AG04450 (cell line): ENCODE data around the gene GNG3. TPM values are rescaled to one million over a fixed set of nuclear protein-coding genes. Genes with fewer than 3 reads are reported as not detected.
"Not testable (repeated sequence)": the region's sequence is repeated elsewhere in the genome, so short reads cannot be mapped to it uniquely, and the experiment has no call there.

ENCODE experiments used
- CTCF ChIA-PET: fragments of 300-600, 350-600 bp; formaldehyde crosslinking; extraction: SDS; loops from one replicate; lab custom pipeline; 2022; ENCODE audit warnings: antibody characterized with exemption, inconsistent platforms; lab: Charles Lee
- POLR2A ChIA-PET: fragments of 350-600 bp; formaldehyde crosslinking; extraction: SDS; loops from one replicate; lab custom pipeline; 2021; ENCODE audit warnings: antibody characterized with exemption, inconsistent platforms; lab: Yijun Ruan, JAX
- DNase-seq: peaks from one replicate; pipeline ENCODE4 v3.0.0-alpha.2; 2011; ENCODE audit warnings: low read depth, low spot score
- H3K27ac ChIP-seq: one replicate; pipeline ENCODE4 v1.5.1; 2012; ENCODE audit warnings: low read depth, low read length, control low read depth
- H3K27me3 ChIP-seq: one replicate; pipeline ENCODE4 v1.6.0; 2012; ENCODE audit warnings: low read length; ENCODE audit not compliant: control insufficient read depth, insufficient read depth
- H3K4me3 ChIP-seq: 2 replicates; pipeline ENCODE4 v1.5.1; 2011; ENCODE audit warnings: mild to moderate bottlenecking, low read depth, low read length, control low read depth
- H3K9me3 ChIP-seq: 2 replicates; pipeline ENCODE4 v1.5.1; 2012; ENCODE audit warnings: low read length; ENCODE audit not compliant: control insufficient read depth, insufficient read depth
- CTCF ChIP-seq: IDR thresholded peaks from 2 replicates; pipeline ENCODE4 v1.5.1; 2011; ENCODE audit warnings: low read depth, low read length, control low read depth, inconsistent platforms
- polyA plus RNA-seq: library from polyadenylated mRNA; depleted of rRNA; stranded (reverse); fragments of >200 nt; gene quantifications from 2 replicates; pipeline ENCODE4 v1.2.3, GENCODE V29; 2011

GNG3 gene
- polyA plus RNA-seq, 1 experiment, result not detected

DNA sequence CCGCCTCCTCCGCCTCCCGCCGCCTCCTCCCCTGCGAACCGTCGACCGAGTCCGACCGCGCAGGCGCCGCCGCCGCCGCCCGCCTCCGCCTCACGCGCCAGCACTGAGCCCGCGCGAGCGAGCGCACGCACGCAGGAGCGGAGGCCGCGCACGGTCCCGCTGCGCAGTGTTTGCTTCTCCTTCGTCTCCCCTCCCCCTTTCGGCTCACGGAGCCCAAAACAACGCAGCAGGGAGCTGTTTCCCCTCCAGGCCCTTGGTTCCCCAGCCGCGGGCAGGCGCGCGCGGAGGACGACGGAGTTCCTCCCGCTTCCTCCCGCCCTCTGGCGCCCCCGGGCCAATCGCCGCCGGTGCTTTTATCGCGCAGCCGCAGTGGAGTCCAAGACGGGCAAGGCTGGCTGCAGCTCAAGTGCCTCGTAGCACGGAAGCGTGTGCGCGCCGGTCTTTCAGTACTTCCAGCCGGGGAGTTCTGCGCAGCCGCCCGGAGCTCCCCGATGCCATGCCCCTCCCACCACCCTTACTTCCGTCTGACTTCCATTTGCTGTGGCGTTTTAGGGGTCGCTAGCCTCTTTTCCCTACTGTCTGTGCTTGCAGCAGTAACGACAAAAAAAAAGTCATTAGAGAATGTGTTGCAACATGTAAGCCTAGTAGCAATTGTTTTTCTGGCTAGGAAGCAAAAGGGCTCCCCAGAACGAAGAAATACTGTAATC is 19.8 kb downstream of the GNG3 start, which contains the start of gene HNRNPUL2:
Gene HNRNPUL2, minus strand, starts transcription at position 293 of the 707 bp plus-strand sequence. CDS start 301 bp downstream, outside the sequence.
- ChIA-PET CTCF (interaction anchor here (0.5 to 1.8 kb wide), 5 partner anchors 21 to 59 kb away, joined by 3 to 6 read pairs (median 3); no protein-coding TSS in a partner anchor), POLR2A (interaction anchor here (0.5 to 3.7 kb wide), 31 partner anchors 12 to 1628 kb away, joined by 3 to 41 read pairs (median 4); partner anchors contain the start of genes C11orf98, CSKMT, EEF1G and GANAB)
- TF ChIP-seq CTCF, result 0 out of 2 replicates have a peak, but pooled peaks have one; percentile 11

DNA sequence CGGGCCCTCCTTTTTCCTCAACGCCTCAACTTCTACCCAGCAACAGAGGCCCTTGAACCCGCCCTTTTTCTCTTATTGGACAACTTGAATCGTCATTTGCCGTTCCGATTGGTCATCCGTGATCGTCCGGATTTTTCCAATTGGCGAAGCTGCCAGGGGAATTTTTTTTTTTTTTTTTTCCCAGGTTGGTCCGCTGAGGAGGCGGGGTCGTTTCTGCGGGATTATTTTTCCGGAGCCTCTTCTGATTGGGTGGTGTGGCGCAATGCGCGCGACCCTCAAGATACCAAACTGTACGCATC is 20.3 kb downstream of the GNG3 start:
- peak overlapping the region; percentile 99 for H3K4me3 ChIP-seq
- H3K9me3 ChIP-seq, result no peaks in the 10 kb centered on the region; the same call in 1 of the 2 replicates
- ChIA-PET CTCF (interaction anchor here (0.5 to 1.8 kb wide), 3 partner anchors 22 to 59 kb away, joined by 3 to 5 read pairs (median 3); no protein-coding TSS in a partner anchor), POLR2A (interaction anchor here (0.6 to 3.7 kb wide), 28 partner anchors 11 to 1627 kb away, joined by 3 to 41 read pairs (median 5); partner anchors contain the start of genes C11orf98, CSKMT, EEF1G and INTS5)
- no peak for TF ChIP-seq CTCF
- no peaks in the 10 kb centered on the region for H3K27me3 ChIP-seq
- DNase-seq, result peak; percentile 92
- peak overlapping the region; percentile 98 for H3K27ac ChIP-seq

More for the DNA sequence above, 19.8 kb downstream of the GNG3 start, which contains the start of gene HNRNPUL2:
- H3K27me3 ChIP-seq, result no peaks in the 10 kb centered on the region
- peak; percentile 99 for DNase-seq
- peak within 1 kb of the TSS; percentile 99 for H3K4me3 ChIP-seq
- H3K27ac ChIP-seq, result peak within 1 kb of the TSS; percentile 98
- H3K9me3 ChIP-seq, result no peaks in the 10 kb centered on the region; the same call in 1 of the 2 replicates

DNA sequence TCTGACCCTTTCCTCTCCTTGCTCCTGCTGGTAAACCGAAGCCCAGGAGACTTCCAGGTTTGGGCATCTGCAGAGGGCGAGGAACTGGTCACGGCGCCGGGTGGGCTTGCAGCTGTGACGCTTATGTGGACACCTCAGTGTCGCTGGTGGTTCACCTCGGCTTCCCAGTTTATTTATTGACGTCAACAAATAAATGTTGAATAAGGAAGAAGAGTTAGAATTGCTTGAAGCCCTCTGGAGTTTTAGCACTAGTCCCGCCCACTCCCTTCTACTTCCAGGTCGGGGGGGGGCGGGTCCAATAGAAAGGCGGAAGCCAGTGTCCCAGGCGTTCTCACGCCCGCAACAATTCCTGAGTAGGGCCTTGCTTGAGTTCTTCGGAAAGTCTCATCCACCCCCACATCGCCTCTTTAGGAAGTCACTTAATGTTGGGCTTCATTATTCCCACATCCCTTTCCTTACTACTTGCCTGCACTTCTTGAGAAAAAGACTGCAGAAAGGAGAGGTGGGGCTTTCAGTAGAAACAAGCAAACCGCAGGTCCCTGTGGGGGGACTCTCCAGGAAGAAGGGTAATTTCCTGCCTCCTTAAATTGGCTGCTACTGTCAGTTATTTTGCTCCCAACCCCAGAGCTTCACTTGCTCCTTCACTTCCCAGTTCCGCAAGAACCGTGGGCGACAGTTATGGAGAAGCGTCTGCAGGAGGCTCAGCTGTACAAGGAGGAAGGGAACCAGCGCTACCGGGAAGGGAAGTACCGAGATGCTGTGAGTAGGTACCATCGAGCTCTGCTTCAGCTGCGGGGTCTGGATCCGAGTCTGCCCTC is 20.9 kb downstream of the GNG3 start, which contains the start of gene TTC9C:
Gene TTC9C, plus strand, starts transcription at position 316 of the 818 bp plus-strand sequence. Its CDS starts 363 bp downstream, at position 679.
- POLR2A ChIA-PET, result interaction anchor here (0.6 to 3.7 kb wide), 12 partner anchors 22 to 1110 kb away, joined by 3 to 41 read pairs (median 6); partner anchors contain the start of genes C11orf98, CSKMT, INTS5 and STX5
- no peak for TF ChIP-seq CTCF
- DNase-seq, result peak; percentile 59
- no peaks in the 10 kb centered on the region for H3K27me3 ChIP-seq
- no peaks in the 10 kb centered on the region; the same call in 1 of the 2 replicates for H3K9me3 ChIP-seq
- peak within 1 kb of the TSS; percentile 99 for H3K4me3 ChIP-seq
- CTCF ChIA-PET, result interaction anchor here (1.1 to 1.4 kb wide), 3 partner anchors 23 to 58 kb away, joined by 3 to 5 read pairs (median 3); partner anchors contain the start of gene POLR2G
- H3K27ac ChIP-seq, result peak within 1 kb of the TSS; percentile 98

DNA sequence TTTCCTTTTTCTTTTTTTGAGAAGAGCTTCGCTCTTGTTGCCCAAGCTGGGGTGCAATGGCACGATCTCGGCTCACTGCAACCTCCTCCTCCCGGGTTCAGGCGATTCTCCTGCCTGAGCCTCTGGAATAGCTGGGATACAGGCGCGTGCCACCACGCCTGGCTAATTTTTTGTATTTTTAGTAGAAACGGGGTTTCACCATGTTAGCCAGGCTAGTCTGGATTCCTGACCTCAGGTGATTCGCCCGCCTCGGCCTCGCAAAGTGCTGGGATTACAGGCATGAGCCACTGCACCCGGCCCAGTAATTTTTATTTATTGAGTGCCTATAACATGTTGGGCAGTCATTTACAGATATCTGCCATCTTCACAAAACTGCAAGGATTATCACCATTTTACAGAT is 22.6 kb downstream of the GNG3 start:
- not testable (repeated sequence) for H3K9me3 ChIP-seq, H3K27ac ChIP-seq, H3K27me3 ChIP-seq, DNase-seq
- peak overlapping the region; percentile 99 for H3K4me3 ChIP-seq
- POLR2A ChIA-PET, result interaction anchor here (0.6 to 3.7 kb wide), 5 partner anchors 24 to 110 kb away, joined by 4 to 41 read pairs (median 7); partner anchors contain the start of genes LBHD1, LRRN4CL, UQCC3 and WDR74
- CTCF ChIA-PET, result interaction anchor here (0.6 to 1.5 kb wide), 2 partner anchors 24 to 336 kb away, joined by 3 to 8 read pairs; partner anchors contain the start of gene ZBTB3

DNA sequence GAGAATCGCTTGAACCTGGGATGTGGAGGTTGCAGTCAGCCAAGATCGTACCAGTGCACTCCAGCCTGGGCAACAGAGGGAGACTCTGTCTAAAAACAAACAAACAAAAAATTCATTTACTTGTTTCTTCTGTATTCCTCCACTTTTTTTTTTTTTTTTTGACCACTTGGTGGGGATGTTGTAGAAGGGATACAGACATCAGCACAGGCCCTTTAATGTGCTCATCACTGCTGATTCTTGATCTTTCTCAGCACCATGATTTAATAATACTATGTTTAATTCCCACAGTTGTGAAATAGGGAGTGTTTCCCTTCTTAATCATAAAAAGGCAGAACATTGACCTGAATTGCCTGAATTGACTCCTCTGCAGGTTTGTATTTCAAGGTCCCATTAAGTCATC is 25.4 kb downstream of the GNG3 start:
- 0 out of 2 replicates have a peak, but pooled peaks have one; percentile 14 for TF ChIP-seq CTCF
- Histone ChIP-seq H3K9me3 (no peaks in the 10 kb centered on the region), H3K4me3 (no peak overlapping the region), H3K27me3 (no peaks in the 10 kb centered on the region), H3K27ac (no peak overlapping the region)
- ChIA-PET POLR2A (no interaction called here), CTCF (no interaction called here)
- DNase-seq, result no peak
